Smooth muscle cell (in vitro differentiated cells): ENCODE results near the gene PLG. TPM values are rescaled to one million over a fixed set of nuclear protein-coding genes. Genes with fewer than 3 reads are reported as not detected.
"Not testable (repeated sequence)": the region's sequence is repeated elsewhere in the genome, so short reads cannot be mapped to it uniquely, and the experiment has no call there.

Experiments used
- DNase-seq: peaks from one replicate; lab custom pipeline; 2025; ENCODE audit not compliant: unreplicated experiment; lab: John Stamatoyannopoulos, UW
- H2AFZ ChIP-seq: fragments of 200-600 bp; sonication (generic); 2 replicates; pipeline ENCODE4 v1.6.0; 2016; ENCODE audit warnings: antibody characterized with exemption, low read depth, mild to moderate bottlenecking
- H3F3A ChIP-seq: fragments of 200-600 bp; sonication (generic); 2 replicates; pipeline ENCODE4 v1.6.0; 2017; ENCODE audit warnings: antibody characterized with exemption, low read depth
- H3K27ac ChIP-seq: fragments of 200-600 bp; sonication (generic); 2 replicates; pipeline ENCODE4 v1.5.1; 2016; ENCODE audit warnings: low read depth, mild to moderate bottlenecking
- H3K27me3 ChIP-seq: fragments of 200-600 bp; sonication (generic); 2 replicates; pipeline ENCODE4 v1.6.1; 2016; ENCODE audit warnings: low read depth, mild to moderate bottlenecking
- H3K36me3 ChIP-seq: fragments of 200-600 bp; sonication (generic); 2 replicates; pipeline ENCODE4 v1.5.1; 2016; ENCODE audit warnings: low read depth
- H3K4me1 ChIP-seq: fragments of 200-600 bp; sonication (generic); 2 replicates; pipeline ENCODE4 v1.5.1; 2016; ENCODE audit warnings: low read depth
- H3K4me2 ChIP-seq: fragments of 200-600 bp; sonication (generic); 2 replicates; pipeline ENCODE4 v1.6.0; 2016; ENCODE audit warnings: mild to moderate bottlenecking
- H3K4me3 ChIP-seq: fragments of 200-600 bp; sonication (generic); 2 replicates; pipeline ENCODE4 v1.5.1; 2016; ENCODE audit warnings: mild to moderate bottlenecking
- H3K79me2 ChIP-seq: fragments of 200-600 bp; sonication (generic); 2 replicates; pipeline ENCODE4 v1.6.0; 2016; ENCODE audit warnings: low read depth, mild to moderate bottlenecking
- H3K9ac ChIP-seq: fragments of 200-600 bp; sonication (generic); 2 replicates; pipeline ENCODE4 v1.6.0; 2016; ENCODE audit warnings: low read depth
- H3K9me3 ChIP-seq: fragments of 200-600 bp; sonication (generic); replicated peaks from 2 replicates; pipeline ENCODE4 v1.5.1; 2016; ENCODE audit warnings: low read depth
- H4K20me1 ChIP-seq: fragments of 200-600 bp; sonication (generic); 2 replicates; pipeline ENCODE4 v1.6.0; 2016; ENCODE audit warnings: low read depth
- WGBS: methylation state at CpG from one replicate; pipeline ENCODE4 v1.1.7; 2016; ENCODE audit warnings: low lambda C conversion rate; 5-methylcytosine and 5-hydroxymethylcytosine counted together
- polyA plus RNA-seq: library from polyadenylated mRNA; unstranded; fragments of >200 nt; fragmentation: Nextera tagmentation; extraction: Ambion mirVana; gene quantifications from 2 replicates; pipeline ENCODE4 v1.2.1, GENCODE V29; 2016
- total RNA-seq: library from RNA; depleted of rRNA; stranded (reverse); fragments of >200 nt; gene quantifications from 2 replicates; pipeline ENCODE4 v1.2.3, GENCODE V29; 2014
- TF ChIP-seq, protein P1 (sequence below): fragments of 200-600 bp; sonication (generic); IDR thresholded peaks from 2 replicates; pipeline ENCODE4 v1.5.1; 2017; ENCODE audit warnings: borderline replicate concordance, mild to moderate bottlenecking, antibody characterized with exemption; ENCODE audit not compliant: insufficient read depth, poor library complexity, severe bottlenecking

PLG gene
- total and polyA plus RNA-seq, 2 experiments from 2014 or later = 1.5 TPM; not detected in 1

DNA sequence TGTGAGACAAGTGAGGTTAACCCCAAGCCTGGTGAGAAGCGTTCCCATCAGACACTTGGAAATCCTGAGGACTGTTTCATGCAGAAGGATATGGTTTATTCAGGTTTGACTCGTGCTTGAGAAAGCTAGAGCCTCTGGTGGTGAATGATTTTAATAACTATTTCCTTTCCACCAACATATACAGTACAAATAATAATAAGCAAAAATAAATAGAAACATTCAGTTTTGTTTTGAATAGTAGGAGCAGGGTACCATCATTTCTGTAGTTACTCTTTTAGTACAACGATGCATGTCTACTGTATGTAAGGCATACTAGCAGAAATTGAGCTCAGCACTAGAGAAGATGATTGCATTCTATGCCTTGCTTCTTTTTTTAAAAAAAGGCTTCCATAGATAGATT lies 33.5 kb downstream of the PLG start:
- H3K36me3 ChIP-seq = no peaks in the 10 kb centered on the region
- no peaks in the 10 kb centered on the region for H4K20me1 ChIP-seq
- H3K9me3 ChIP-seq = no peaks in the 10 kb centered on the region
- no peaks in the 10 kb centered on the region for H3K79me2 ChIP-seq
- no peak overlapping the region for H3K4me3 ChIP-seq
- 91% methylated on average over 3 of the region's 3 CpGs for WGBS
- no peak overlapping the region for H3K9ac ChIP-seq
- no peaks in the 10 kb centered on the region for H3F3A ChIP-seq
- no peaks in the 10 kb centered on the region for H3K4me1 ChIP-seq
- TF ChIP-seq, protein P1, sequence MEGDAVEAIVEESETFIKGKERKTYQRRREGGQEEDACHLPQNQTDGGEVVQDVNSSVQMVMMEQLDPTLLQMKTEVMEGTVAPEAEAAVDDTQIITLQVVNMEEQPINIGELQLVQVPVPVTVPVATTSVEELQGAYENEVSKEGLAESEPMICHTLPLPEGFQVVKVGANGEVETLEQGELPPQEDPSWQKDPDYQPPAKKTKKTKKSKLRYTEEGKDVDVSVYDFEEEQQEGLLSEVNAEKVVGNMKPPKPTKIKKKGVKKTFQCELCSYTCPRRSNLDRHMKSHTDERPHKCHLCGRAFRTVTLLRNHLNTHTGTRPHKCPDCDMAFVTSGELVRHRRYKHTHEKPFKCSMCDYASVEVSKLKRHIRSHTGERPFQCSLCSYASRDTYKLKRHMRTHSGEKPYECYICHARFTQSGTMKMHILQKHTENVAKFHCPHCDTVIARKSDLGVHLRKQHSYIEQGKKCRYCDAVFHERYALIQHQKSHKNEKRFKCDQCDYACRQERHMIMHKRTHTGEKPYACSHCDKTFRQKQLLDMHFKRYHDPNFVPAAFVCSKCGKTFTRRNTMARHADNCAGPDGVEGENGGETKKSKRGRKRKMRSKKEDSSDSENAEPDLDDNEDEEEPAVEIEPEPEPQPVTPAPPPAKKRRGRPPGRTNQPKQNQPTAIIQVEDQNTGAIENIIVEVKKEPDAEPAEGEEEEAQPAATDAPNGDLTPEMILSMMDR = no peak
- H3K27me3 ChIP-seq = peaks cover 4% of the 10 kb centered on the region
- no peak overlapping the region for H3K27ac ChIP-seq
- H2AFZ ChIP-seq = no peak overlapping the region
- H3K4me2 ChIP-seq = no peak overlapping the region
- no peak for DNase-seq

DNA sequence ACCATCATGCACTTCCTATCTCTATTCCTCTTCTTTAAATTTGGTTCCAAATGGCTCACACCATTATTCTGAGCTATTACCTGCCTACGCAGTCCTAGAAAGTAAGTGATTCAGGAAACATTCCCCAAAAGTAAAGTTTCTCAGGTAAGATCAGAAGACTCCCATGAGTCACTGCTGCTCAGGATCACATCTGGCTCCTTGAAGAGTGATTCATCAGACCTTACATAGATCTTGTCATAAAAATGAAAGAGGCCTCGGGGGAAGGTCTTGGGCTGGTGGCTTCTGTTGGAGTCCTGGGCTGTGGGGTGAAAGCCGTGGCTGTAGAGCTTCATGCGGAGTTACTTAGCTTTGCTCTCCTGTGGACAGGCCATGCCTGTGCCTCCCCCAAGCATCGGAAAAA lies 35.9 kb downstream of the PLG start:
- Histone ChIP-seq H3K4me2 (no peak overlapping the region), H3K27me3 (peaks cover 4% of the 10 kb centered on the region), H3K36me3 (no peaks in the 10 kb centered on the region), H3F3A (no peaks in the 10 kb centered on the region), H3K4me1 (no peaks in the 10 kb centered on the region), H3K79me2 (no peaks in the 10 kb centered on the region), H3K27ac (no peak overlapping the region), H3K9me3 (no peaks in the 10 kb centered on the region), H3K4me3 (no peak overlapping the region), H3K9ac (no peak overlapping the region), H4K20me1 (no peaks in the 10 kb centered on the region), H2AFZ (no peak overlapping the region)
- 72% methylated on average over 5 of the region's 5 CpGs for WGBS
- no peak for DNase-seq
- TF ChIP-seq, protein P1 = no peak

DNA sequence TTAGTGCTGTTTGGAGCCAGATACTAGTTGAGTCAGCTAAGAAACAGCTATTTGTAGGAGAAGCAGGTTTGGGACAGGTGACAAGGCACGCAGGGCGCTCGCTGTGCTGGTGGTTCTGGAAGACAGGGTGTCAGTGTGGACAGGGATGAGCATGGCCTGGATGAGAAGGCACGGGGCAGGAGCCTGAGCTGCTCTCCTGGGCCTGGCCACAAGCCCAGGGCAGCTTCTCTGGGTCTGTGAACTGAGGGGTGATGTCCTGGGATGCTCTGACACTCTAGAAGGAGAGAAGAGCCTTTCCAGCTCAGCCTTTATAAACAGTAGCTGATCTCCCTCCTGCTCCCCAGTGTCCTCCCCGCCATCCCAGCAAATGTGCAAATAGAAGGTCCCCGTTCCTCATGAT lies 37.9 kb downstream of the PLG start:
- H3K4me3 ChIP-seq = no peak overlapping the region
- no peaks in the 10 kb centered on the region for H3F3A ChIP-seq
- H4K20me1 ChIP-seq = no peaks in the 10 kb centered on the region
- TF ChIP-seq, protein P1 = no peak
- H3K4me2 ChIP-seq = no peak overlapping the region
- no peak overlapping the region for H3K9ac ChIP-seq
- no peak overlapping the region for H2AFZ ChIP-seq
- 92% methylated on average over 6 of the region's 6 CpGs for WGBS
- H3K9me3 ChIP-seq = no peaks in the 10 kb centered on the region
- no peaks in the 10 kb centered on the region for H3K4me1 ChIP-seq
- no peaks in the 10 kb centered on the region for H3K27me3 ChIP-seq
- H3K79me2 ChIP-seq = no peaks in the 10 kb centered on the region
- DNase-seq = no peak
- no peaks in the 10 kb centered on the region for H3K36me3 ChIP-seq
- H3K27ac ChIP-seq = no peak overlapping the region

DNA sequence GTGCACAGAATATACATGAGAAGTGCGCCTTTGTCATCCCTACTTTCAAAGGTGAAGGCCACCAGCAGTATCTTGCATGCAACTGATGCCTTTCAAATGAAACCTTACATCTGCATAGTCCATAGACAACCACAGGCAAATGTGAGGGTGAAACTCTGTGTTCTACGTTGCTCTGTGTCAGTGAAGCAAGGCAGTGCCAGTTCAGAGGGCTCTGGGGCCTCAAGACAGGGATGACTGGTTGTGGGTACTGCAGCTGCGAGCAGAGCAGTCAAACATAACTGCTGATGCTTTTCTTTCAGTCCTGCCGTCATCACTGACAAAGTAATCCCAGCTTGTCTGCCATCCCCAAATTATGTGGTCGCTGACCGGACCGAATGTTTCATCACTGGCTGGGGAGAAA lies 39.0 kb downstream of the PLG start:
- H3K9ac ChIP-seq, H3K27ac ChIP-seq, H3K4me2 ChIP-seq, H3K9me3 ChIP-seq, DNase-seq, H3K27me3 ChIP-seq, H2AFZ ChIP-seq, H3K79me2 ChIP-seq, H3K36me3 ChIP-seq, H3K4me3 ChIP-seq, H3K4me1 ChIP-seq, H4K20me1 ChIP-seq, H3F3A ChIP-seq: not testable (repeated sequence)
- 80% methylated on average over 7 of the region's 7 CpGs for WGBS
